Measurements from ENCODE around the gene GCH1.

DNA sequence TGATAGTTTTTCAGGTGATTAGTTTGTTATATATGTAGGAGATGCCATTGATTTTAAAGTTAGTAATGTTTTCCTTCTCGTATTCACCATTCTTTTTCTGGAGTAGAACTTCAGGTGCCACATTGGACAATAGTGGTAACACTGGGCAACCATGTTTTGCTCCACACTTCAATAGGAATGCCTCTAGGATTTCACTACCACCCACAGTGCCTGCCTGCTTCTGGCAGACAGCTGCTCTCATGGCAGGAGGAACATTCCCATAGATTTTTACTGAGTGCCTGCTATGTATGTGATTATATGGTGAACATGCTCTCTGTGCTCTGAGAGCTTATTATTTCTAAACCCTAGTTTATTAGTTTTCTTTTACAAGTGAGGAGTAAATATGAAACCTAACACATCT, 53.7 kb downstream of the GCH1 start:
- TF ChIP-seq, protein P1, sequence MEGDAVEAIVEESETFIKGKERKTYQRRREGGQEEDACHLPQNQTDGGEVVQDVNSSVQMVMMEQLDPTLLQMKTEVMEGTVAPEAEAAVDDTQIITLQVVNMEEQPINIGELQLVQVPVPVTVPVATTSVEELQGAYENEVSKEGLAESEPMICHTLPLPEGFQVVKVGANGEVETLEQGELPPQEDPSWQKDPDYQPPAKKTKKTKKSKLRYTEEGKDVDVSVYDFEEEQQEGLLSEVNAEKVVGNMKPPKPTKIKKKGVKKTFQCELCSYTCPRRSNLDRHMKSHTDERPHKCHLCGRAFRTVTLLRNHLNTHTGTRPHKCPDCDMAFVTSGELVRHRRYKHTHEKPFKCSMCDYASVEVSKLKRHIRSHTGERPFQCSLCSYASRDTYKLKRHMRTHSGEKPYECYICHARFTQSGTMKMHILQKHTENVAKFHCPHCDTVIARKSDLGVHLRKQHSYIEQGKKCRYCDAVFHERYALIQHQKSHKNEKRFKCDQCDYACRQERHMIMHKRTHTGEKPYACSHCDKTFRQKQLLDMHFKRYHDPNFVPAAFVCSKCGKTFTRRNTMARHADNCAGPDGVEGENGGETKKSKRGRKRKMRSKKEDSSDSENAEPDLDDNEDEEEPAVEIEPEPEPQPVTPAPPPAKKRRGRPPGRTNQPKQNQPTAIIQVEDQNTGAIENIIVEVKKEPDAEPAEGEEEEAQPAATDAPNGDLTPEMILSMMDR (IDR thresholded peaks at IDR 0.05; ENCODE audit: low read length) = no peak
- no peak for TF ChIP-seq EZH2 (IDR thresholded peaks at IDR 0.05; ENCODE audit: borderline replicate concordance, low read length)
